HEK293 (cell line): ENCODE measurements around the gene GPR22.

Source experiments
- CTCF ChIA-PET: fragments of 350-600 bp; formaldehyde crosslinking; extraction: SDS; loops from one replicate; lab custom pipeline; 2021; ENCODE audit warnings: antibody characterized with exemption; lab: Yijun Ruan, JAX
- POLR2A ChIA-PET: fragments of 300-600 bp; formaldehyde crosslinking; extraction: SDS; loops from one replicate; lab custom pipeline; 2020; ENCODE audit warnings: antibody characterized with exemption, inconsistent platforms; lab: Yijun Ruan, JAX
- H3K27ac ChIP-seq: fragments of 200-500 bp; sonication (Bioruptor generic); 2 replicates; pipeline ENCODE4 v1.5.1; 2014; ENCODE audit warnings: low read depth, low read length, control low read depth, inconsistent platforms; ENCODE audit errors: extremely low read depth
- H3K36me3 ChIP-seq, 2 experiments: fragments of 200-500 bp in 1 of 2; sonication (Bioruptor generic) in 1 of 2; 1 replicate in 1 of 2; 2 replicates in 1 of 2; pipeline ENCODE4 v1.5.1; 2014 to 2017; ENCODE audit warnings: inconsistent platforms in 2 of 2, low read length in 2 of 2; ENCODE audit not compliant: control insufficient read depth in 2 of 2, insufficient read depth in 1 of 2
- H3K4me1 ChIP-seq: fragments of 200-500 bp; sonication (Bioruptor generic); 2 replicates; pipeline ENCODE4 v1.5.1; 2014; ENCODE audit warnings: mild to moderate bottlenecking, low read length, inconsistent platforms; ENCODE audit not compliant: control insufficient read depth, insufficient read depth
- H3K4me3 ChIP-seq: 2 replicates; pipeline ENCODE4 v1.5.1; 2011; ENCODE audit warnings: low read depth, mild to moderate bottlenecking, control low read depth, low read length, moderate library complexity
- H3K9me3 ChIP-seq: fragments of 200-500 bp; sonication (Bioruptor generic); 2 replicates; pipeline ENCODE4 v1.5.1; 2014; ENCODE audit warnings: low read depth, low read length, inconsistent platforms; ENCODE audit not compliant: control insufficient read depth, insufficient read depth
- FEZF1 ChIP-seq: fragments of 450-650 bp; formaldehyde crosslinking; IDR thresholded peaks from 2 replicates; pipeline ENCODE4 v1.5.1; 2016; ENCODE audit warnings: missing biosample characterization, missing genetic modification characterization
- GLI4 ChIP-seq: fragments of 450-650 bp; formaldehyde crosslinking; IDR thresholded peaks from 2 replicates; pipeline ENCODE4 v1.5.1; 2016; ENCODE audit warnings: missing biosample characterization, missing genetic modification characterization
- GLIS2 ChIP-seq: fragments of 450-650 bp; formaldehyde crosslinking; IDR thresholded peaks from 2 replicates; pipeline ENCODE4 v1.5.1; 2016; ENCODE audit warnings: missing biosample characterization, missing genetic modification characterization
- KLF17 ChIP-seq: fragments of 450-650 bp; formaldehyde crosslinking; IDR thresholded peaks from 2 replicates; pipeline ENCODE4 v1.5.1; 2016; ENCODE audit warnings: missing biosample characterization, missing genetic modification characterization
- KLF9 ChIP-seq: fragments of 450-650 bp; formaldehyde crosslinking; IDR thresholded peaks from 2 replicates; pipeline ENCODE4 v1.5.1; 2016; ENCODE audit warnings: missing biosample characterization, missing genetic modification characterization, low read depth
- SCRT2 ChIP-seq: fragments of 450-650 bp; formaldehyde crosslinking; IDR thresholded peaks from 2 replicates; pipeline ENCODE4 v1.5.1; 2016; ENCODE audit warnings: missing biosample characterization, missing genetic modification characterization
- ZBTB6 ChIP-seq: fragments of 450-650 bp; formaldehyde crosslinking; IDR thresholded peaks from 2 replicates; pipeline ENCODE4 v1.5.1; 2017; ENCODE audit warnings: missing biosample characterization, missing genetic modification characterization
- ZIC2 ChIP-seq: fragments of 450-650 bp; formaldehyde crosslinking; IDR thresholded peaks from 2 replicates; pipeline ENCODE4 v1.5.1; 2016; ENCODE audit warnings: missing biosample characterization, missing genetic modification characterization
- ZNF138 ChIP-seq: fragments of 450-650 bp; formaldehyde crosslinking; IDR thresholded peaks from 2 replicates; pipeline ENCODE4 v1.5.1; 2016; ENCODE audit warnings: missing biosample characterization, missing genetic modification characterization, borderline replicate concordance
- ZNF174 ChIP-seq: fragments of 450-650 bp; formaldehyde crosslinking; IDR thresholded peaks from 2 replicates; pipeline ENCODE4 v1.5.0; 2017; ENCODE audit warnings: missing biosample characterization, mild to moderate bottlenecking, missing genetic modification characterization
- ZNF23 ChIP-seq: fragments of 450-650 bp; formaldehyde crosslinking; IDR thresholded peaks from 2 replicates; pipeline ENCODE4 v1.5.1; 2016; ENCODE audit warnings: missing biosample characterization, missing genetic modification characterization, borderline replicate concordance
- ZNF280C ChIP-seq: fragments of 450-650 bp; formaldehyde crosslinking; IDR thresholded peaks from 2 replicates; pipeline ENCODE4 v1.5.1; 2016; ENCODE audit warnings: missing biosample characterization, missing genetic modification characterization
- ZNF302 ChIP-seq: fragments of 450-650 bp; formaldehyde crosslinking; IDR thresholded peaks from 2 replicates; pipeline ENCODE4 v1.5.1; 2016; ENCODE audit warnings: missing biosample characterization, missing genetic modification characterization, low read depth
- ZNF394 ChIP-seq: fragments of 450-650 bp; formaldehyde crosslinking; IDR thresholded peaks from 2 replicates; pipeline ENCODE4 v1.5.1; 2016; ENCODE audit warnings: missing biosample characterization, missing genetic modification characterization, mild to moderate bottlenecking, moderate library complexity, borderline replicate concordance
- ZNF626 ChIP-seq: fragments of 450-650 bp; sonication (Bioruptor Pico); formaldehyde crosslinking; IDR thresholded peaks from 2 replicates; pipeline ENCODE4 v1.5.1; 2018; ENCODE audit warnings: missing biosample characterization, missing genetic modification characterization, inconsistent platforms
- ZNF707 ChIP-seq: fragments of 450-650 bp; formaldehyde crosslinking; IDR thresholded peaks from 2 replicates; pipeline ENCODE4 v1.5.1; 2016; ENCODE audit warnings: missing biosample characterization, missing genetic modification characterization
- ZSCAN30 ChIP-seq: fragments of 450-650 bp; IDR thresholded peaks from 2 replicates; pipeline ENCODE4 v1.5.1; 2018; ENCODE audit warnings: missing biosample characterization, mild to moderate bottlenecking, missing genetic modification characterization, moderate library complexity

Gene GPR22

GRCh38 chr7:107505997-107506673 lies 36.3 kb downstream of the GPR22 start (continued):
- TF ChIP-seq KLF17 (tag by site-specific recombination) (no peak), ZNF174 (tag by site-specific recombination) (no peak), GLI4 (no peak), FEZF1 (tag by site-specific recombination) (peak; percentile 64), ZNF280C (tag by site-specific recombination) (no peak), SCRT2 (tag by site-specific recombination) (no peak), ZNF707 (tag by site-specific recombination) (no peak), ZNF394 (no peak)

- H3K4me3 ChIP-seq: no peak overlapping the region
- TF ChIP-seq ZNF138 (tag by site-specific recombination) (no peak), ZSCAN30 (tag by site-specific recombination) (no peak), ZNF23 (tag by site-specific recombination) (no peak), KLF9 (tag by site-specific recombination) (0 out of 2 replicates have a peak, but pooled peaks have one; percentile 19), SCRT2 (tag by site-specific recombination) (peak; percentile 46; the same call in 1 of the 2 replicates), GLIS2 (tag by site-specific recombination) (no peak), ZIC2 (tag by site-specific recombination) (peak; percentile 70), ZBTB6 (tag by site-specific recombination) (no peak), ZNF302 (tag by site-specific recombination) (no peak), GLI4 (no peak), ZNF626 (tag by site-specific recombination) (no peak)
- TF ChIP-seq, all 188 proteins: peak for 3
- Histone ChIP-seq H3K36me3 (no peaks in the 10 kb centered on the region), H3K27ac (no peak overlapping the region), H3K4me1 (peaks cover 19% of the 10 kb centered on the region), H3K9me3 (no peaks in the 10 kb centered on the region)
- POLR2A ChIA-PET: interaction anchor here (0.6 kb wide), 1 partner anchor 393 kb away, joined by 3 read pairs; no protein-coding TSS in a partner anchor
- CTCF ChIA-PET: no interaction called here
These were observed 37.0 kb downstream of the GPR22 start for GRCh38 chr7:107506674-107507339.
